ENCODE data around the gene DLEC1.
A peak's percentile ranks its signal among the peaks of the same experiment; 100 is the strongest.

The DLEC1 gene

GRCh38 chr3:38114052-38114874, 75.3 kb downstream of the DLEC1 start:
- DNase-seq, result no peak

GRCh38 chr3:38114875-38115644, 76.1 kb downstream of the DLEC1 start:
- DNase-seq, result no peak

- DNase-seq, result no peak
Measured at GRCh38 chr3:38115645-38116427, 76.8 kb downstream of the DLEC1 start.

- no peak for DNase-seq
Measured at GRCh38 chr3:38116471-38117162, 77.6 kb downstream of the DLEC1 start.

- no peak for DNase-seq
Measured at GRCh38 chr3:38117163-38117716, 78.2 kb downstream of the DLEC1 start.

GRCh38 chr3:38117748-38118420, 78.9 kb downstream of the DLEC1 start:
- peak; percentile 45 for DNase-seq

GRCh38 chr3:38118421-38119247, 79.6 kb downstream of the DLEC1 start:
- DNase-seq, result no peak

- DNase-seq, result no peak
Measured at GRCh38 chr3:38119248-38119544, 80.2 kb downstream of the DLEC1 start.

GRCh38 chr3:38119821-38120692, 81.0 kb downstream of the DLEC1 start:
- DNase-seq, result no peak

- DNase-seq, result no peak
Measured at GRCh38 chr3:38120693-38121450, 81.9 kb downstream of the DLEC1 start.

GRCh38 chr3:38121451-38121831, 82.4 kb downstream of the DLEC1 start:
- no peak for DNase-seq

GRCh38 chr3:38121832-38122461, 82.9 kb downstream of the DLEC1 start:
- DNase-seq, result no peak

GRCh38 chr3:38122712-38123290, 83.8 kb downstream of the DLEC1 start:
- no peak for DNase-seq

GRCh38 chr3:38124324-38125122, 85.5 kb downstream of the DLEC1 start:
- DNase-seq, result no peak

GRCh38 chr3:38125305-38126120, 86.5 kb downstream of the DLEC1 start:
- no peak for DNase-seq

GRCh38 chr3:38126121-38126892, 87.3 kb downstream of the DLEC1 start:
- no peak for DNase-seq

Measured in retina (tissue), 1 donor.